H1 (cell line): Measurements from ENCODE around the gene PITPNC1. TPM values are rescaled to one million over a fixed set of nuclear protein-coding genes. Genes with fewer than 3 reads are reported as not detected.
"Not testable (repeated sequence)": the region's sequence is repeated elsewhere in the genome, so short reads cannot be mapped to it uniquely, and the experiment has no call there.

Experiments used
- CTCF ChIA-PET: fragments of 300-600 bp; sonication (Branson Sonifier 250); formaldehyde crosslinking; loops from one replicate; lab custom pipeline; 2021; ENCODE audit not compliant: partially characterized antibody; lab: Charles Lee
- POLR2A ChIA-PET: fragments of 300-600 bp; sonication (Branson Sonifier 250); formaldehyde crosslinking; loops from one replicate; lab custom pipeline; 2021; ENCODE audit warnings: inconsistent platforms; ENCODE audit not compliant: partially characterized antibody; lab: Charles Lee
- DNase-seq, 2 experiments: peaks; one replicate each; pipeline versions ENCODE4 v3.0.0 to v3.0.0-alpha.2; 2010 to 2022; ENCODE audit warnings: low spot score in 2 of 2, low read depth in 1 of 2, mixed read lengths in 1 of 2
- FAIRE-seq: peaks from 2 replicates; lab custom pipeline; 2011; peaks lifted over from hg19 to GRCh38; lab: Jason Lieb, UNC
- H2AFZ ChIP-seq: 2 replicates; pipeline ENCODE4 v1.8.1; 2012; ENCODE audit warnings: low read length, inconsistent platforms
- H2AK5ac ChIP-seq: 2 replicates; pipeline ENCODE4 v1.6.1; 2013; ENCODE audit warnings: low read depth, low read length
- H2BK120ac ChIP-seq: replicated peaks from 2 replicates; pipeline ENCODE3; 2013; ENCODE audit warnings: low read depth, low read length, inconsistent platforms
- H2BK12ac ChIP-seq: 2 replicates; pipeline ENCODE4 v1.6.1; 2013; ENCODE audit warnings: low read depth, low read length
- H2BK15ac ChIP-seq: 2 replicates; pipeline ENCODE4 v1.6.1; 2013; ENCODE audit warnings: low read length
- H2BK20ac ChIP-seq: 2 replicates; pipeline ENCODE4 v1.6.1; 2013; ENCODE audit warnings: low read length
- H2BK5ac ChIP-seq: 2 replicates; pipeline ENCODE4 v1.6.1; 2013; ENCODE audit warnings: low read depth, low read length
- H3K14ac ChIP-seq: 2 replicates; pipeline ENCODE4 v1.6.1; 2013; ENCODE audit warnings: inconsistent platforms; ENCODE audit not compliant: insufficient read length
- H3K18ac ChIP-seq: 2 replicates; pipeline ENCODE4 v1.6.1; 2013; ENCODE audit warnings: low read length; ENCODE audit errors: extremely low read depth
- H3K23ac ChIP-seq: 2 replicates; pipeline ENCODE4 v1.6.1; 2013; ENCODE audit warnings: inconsistent platforms; ENCODE audit not compliant: insufficient read length
- H3K23me2 ChIP-seq: 2 replicates; pipeline ENCODE4 v1.6.1; 2013; ENCODE audit warnings: low read depth, low read length
- H3K27ac ChIP-seq: 2 replicates; pipeline ENCODE4 v1.6.1; 2011; ENCODE audit warnings: low read depth, low read length, inconsistent platforms
- H3K27me3 ChIP-seq, 4 experiments: replicated peaks in 1 of 4; 1 replicate in 1 of 4; 2 replicates in 3 of 4; pipeline versions ENCODE4 v1.6.1 to v1.8.1; 2011 to 2013; ENCODE audit warnings: low read length in 3 of 4, mild to moderate bottlenecking in 3 of 4, inconsistent platforms in 2 of 4, mixed read lengths in 2 of 4, moderate library complexity in 1 of 4; ENCODE audit not compliant: control insufficient read depth in 3 of 4, insufficient read depth in 3 of 4; ENCODE audit errors: extremely low read depth in 1 of 4
- H3K36me3 ChIP-seq, 4 experiments: 2 replicates each; pipeline versions ENCODE4 v1.6.1 to v1.8.1; 2011 to 2013; ENCODE audit warnings: mild to moderate bottlenecking in 4 of 4, low read length in 3 of 4, moderate library complexity in 2 of 4, control low read depth in 1 of 4, inconsistent platforms in 1 of 4; ENCODE audit not compliant: insufficient read depth in 4 of 4, control insufficient read depth in 2 of 4
- H3K4ac ChIP-seq: replicated peaks from 2 replicates; pipeline ENCODE3; 2013; ENCODE audit warnings: low read length, low read depth, mixed read lengths, inconsistent platforms; ENCODE audit not compliant: insufficient read length
- H3K4me1 ChIP-seq, 4 experiments: replicated peaks in 1 of 4; 1 replicate in 1 of 4; 2 replicates in 3 of 4; pipeline versions ENCODE4 v1.6.1 to v1.8.1; 2011 to 2013; ENCODE audit warnings: low read length in 3 of 4, inconsistent platforms in 2 of 4, mixed read lengths in 1 of 4; ENCODE audit not compliant: insufficient read depth in 4 of 4, control insufficient read depth in 3 of 4
- H3K4me2 ChIP-seq, 2 experiments: 2 replicates each; pipeline versions ENCODE4 v1.6.1 to v1.8.1; 2011 to 2013; ENCODE audit warnings: low read depth in 2 of 2, low read length in 2 of 2, control low read depth in 1 of 2, inconsistent platforms in 1 of 2, mild to moderate bottlenecking in 1 of 2; ENCODE audit not compliant: insufficient read depth in 1 of 2
- H3K4me3 ChIP-seq, 4 experiments: fragments of 200-600, 300-600 bp in 1 of 4; sonication (generic), shearing (Covaris generic), sonication (Bioruptor Twin) in 1 of 4; 2 replicates each; pipeline versions ENCODE4 v1.5.1 to v1.8.1; 2011 to 2016; ENCODE audit warnings: low read length in 4 of 4, low read depth in 3 of 4, control low read depth in 2 of 4, inconsistent platforms in 2 of 4, mild to moderate bottlenecking in 2 of 4, mixed read lengths in 1 of 4, moderate library complexity in 1 of 4; ENCODE audit not compliant: insufficient read depth in 2 of 4; ENCODE audit errors: extremely low read depth in 1 of 4
- H3K56ac ChIP-seq: replicated peaks from 2 replicates; pipeline ENCODE3; 2013; ENCODE audit warnings: low read depth, mild to moderate bottlenecking, mixed read lengths, low read length, inconsistent platforms; ENCODE audit not compliant: insufficient read length
- H3K79me1 ChIP-seq: 2 replicates; pipeline ENCODE4 v1.6.1; 2013; ENCODE audit warnings: low read depth, low read length, control low read depth
- H3K79me2 ChIP-seq, 2 experiments: 2 replicates each; pipeline versions ENCODE4 v1.6.1 to v1.8.1; 2012 to 2013; ENCODE audit warnings: low read length in 2 of 2, mild to moderate bottlenecking in 2 of 2, inconsistent platforms in 1 of 2; ENCODE audit not compliant: insufficient read depth in 2 of 2, control insufficient read depth in 1 of 2
- H3K9ac ChIP-seq, 4 experiments: replicated peaks in 1 of 4; 1 replicate in 1 of 4; 2 replicates in 3 of 4; pipeline versions ENCODE4 v1.6.1 to v1.8.1; 2011 to 2013; ENCODE audit warnings: low read depth in 3 of 4, low read length in 3 of 4, control low read depth in 2 of 4, mild to moderate bottlenecking in 2 of 4, moderate library complexity in 2 of 4, inconsistent platforms in 1 of 4; ENCODE audit errors: extremely low read depth in 1 of 4
- H3K9me3 ChIP-seq, 2 experiments: 2 replicates each; pipeline versions ENCODE4 v1.6.1 to v1.8.1; 2012 to 2013; ENCODE audit warnings: mild to moderate bottlenecking in 2 of 2, moderate library complexity in 2 of 2, control low read depth in 1 of 2, inconsistent platforms in 1 of 2, low read depth in 1 of 2, low read length in 1 of 2, mixed read lengths in 1 of 2; ENCODE audit not compliant: insufficient read depth in 2 of 2
- H4K20me1 ChIP-seq, 2 experiments: replicated peaks in 1 of 2; 2 replicates each; pipeline versions ENCODE3 to v1.8.1; 2011 to 2013; ENCODE audit warnings: inconsistent platforms in 2 of 2, low read length in 2 of 2, mild to moderate bottlenecking in 1 of 2; ENCODE audit not compliant: insufficient read depth in 2 of 2, control insufficient read depth in 1 of 2
- H4K5ac ChIP-seq: 2 replicates; pipeline ENCODE4 v1.6.1; 2013; ENCODE audit warnings: low read length, low read depth, mixed read lengths, inconsistent platforms; ENCODE audit not compliant: insufficient read length
- H4K8ac ChIP-seq: 2 replicates; pipeline ENCODE4 v1.8.0; 2013; ENCODE audit warnings: mild to moderate bottlenecking, moderate library complexity, low read length, inconsistent platforms; ENCODE audit not compliant: insufficient read depth; ENCODE audit errors: extremely low read depth
- H4K91ac ChIP-seq: replicated peaks from 2 replicates; pipeline ENCODE3; 2013; ENCODE audit warnings: low read length, mixed read lengths, inconsistent platforms; ENCODE audit not compliant: insufficient read length
- WGBS, 2 experiments: shearing (Covaris generic) in 1 of 2; methylation state at CpG; one replicate each; pipeline versions ENCODE4 v1.1.6 to v1.1.7; 2013 to 2015; ENCODE audit warnings: low lambda C conversion rate in 2 of 2, mixed read lengths in 2 of 2, inconsistent platforms in 1 of 2, low coverage in 1 of 2, missing lambda C conversion rate in 1 of 2; ENCODE audit not compliant: insufficient replicate concordance in 2 of 2, insufficient coverage in 1 of 2, insufficient read length in 1 of 2; ENCODE audit errors: extremely low coverage in 1 of 2, missing lambda C conversion rate in 1 of 2; 5-methylcytosine and 5-hydroxymethylcytosine counted together
- polyA plus RNA-seq, 7 experiments: library from polyadenylated mRNA; depleted of rRNA in 3 of 7; stranded (reverse) in 5 of 7; unstranded in 2 of 7; fragments of >200 nt in 5 of 7; fragments of 200-250 nt in 2 of 7; gene quantifications; 1 replicate in 5 of 7; 2 replicates in 1 of 7; 4 replicates in 1 of 7; pipeline versions ENCODE4 v1.2.1 to v1.2.3, GENCODE V29; 2011 to 2013; ENCODE audit warnings: missing spikeins in 2 of 7, mixed read lengths in 2 of 7
- total RNA-seq: library from RNA; stranded (reverse); fragmentation: NEBNext Ultra II Directional; extraction: Animal tissue kit (Norgen Biotek cat#: 25700); gene quantifications from 2 replicates; pipeline ENCODE4 v1.2.1, GENCODE V29; 2021

PITPNC1 gene
- total and polyA plus RNA-seq, 2 of the 8 experiments (the other 6 are each of a cell fraction or from before 2014, with no cell fraction given), result 17.6 to 54.7 TPM

DNA sequence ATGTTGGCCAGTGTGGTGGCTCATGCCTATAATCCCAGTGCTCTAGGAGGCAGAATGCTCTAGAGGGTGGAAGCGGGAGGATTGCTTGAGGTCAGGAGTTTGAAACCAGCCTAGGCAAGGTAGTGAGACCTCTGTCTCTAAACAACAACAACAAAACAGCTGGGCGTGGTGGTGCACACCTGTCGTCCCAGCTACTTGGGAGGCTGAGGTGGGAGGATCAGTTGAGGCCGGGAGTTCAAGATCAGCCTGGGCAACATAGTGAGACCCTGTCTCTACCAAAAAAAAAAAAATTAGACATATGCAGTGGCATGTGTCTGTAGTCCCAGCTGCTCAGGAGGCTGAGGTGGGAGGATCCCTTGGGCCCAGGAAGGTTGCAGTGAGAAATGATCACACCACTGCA is 53.4 kb downstream of the PITPNC1 start:
- H3K27ac ChIP-seq, H2BK12ac ChIP-seq, H2BK20ac ChIP-seq, H3K56ac ChIP-seq, H4K8ac ChIP-seq, H3K4me1 ChIP-seq, H4K5ac ChIP-seq, H3K9me3 ChIP-seq, H4K91ac ChIP-seq, H3K4me3 ChIP-seq, H3K14ac ChIP-seq, H3K9ac ChIP-seq, H3K36me3 ChIP-seq, H2AK5ac ChIP-seq, H2BK5ac ChIP-seq, DNase-seq, POLR2A ChIA-PET, H2BK15ac ChIP-seq, H3K23ac ChIP-seq, H3K4ac ChIP-seq, H2AFZ ChIP-seq, H2BK120ac ChIP-seq, H3K4me2 ChIP-seq, FAIRE-seq, H3K18ac ChIP-seq, H3K23me2 ChIP-seq, H4K20me1 ChIP-seq, H3K79me1 ChIP-seq, H3K27me3 ChIP-seq: not testable (repeated sequence)
- H3K79me2 ChIP-seq, result peaks cover 0 to 36% of the 10 kb centered on the region in 2 experiments; a peak in 3 of 4 replicates
- 98% methylated on average over 4 of the region's 4 CpGs; no CpG with 5 or more reads in 1 of the 2 experiments for WGBS, 2 experiments
- CTCF ChIA-PET, result interaction anchor here (0.6 to 2.3 kb wide), 2 partner anchors 11 to 742 kb away, joined by 5 to 6 read pairs; no protein-coding TSS in a partner anchor
